SK-N-SH (cell line): ENCODE data around the gene ADAM30. TPM values are rescaled to one million over a fixed set of nuclear protein-coding genes. Genes with fewer than 3 reads are reported as not detected.

ENCODE experiments used
- CTCF ChIA-PET: fragments of 300-600, 350-600 bp; formaldehyde crosslinking; extraction: SDS; loops from one replicate; lab custom pipeline; 2021; lab: Yijun Ruan, JAX
- POLR2A ChIA-PET: fragments of 350-600 bp; sonication (Branson Sonifier 250); formaldehyde crosslinking; extraction: SDS; loops from one replicate; lab custom pipeline; 2020; ENCODE audit warnings: antibody characterized with exemption, inconsistent platforms; lab: Yijun Ruan, JAX
- DNase-seq: peaks from one replicate; pipeline ENCODE4 v3.0.0; 2012
- H2AFZ ChIP-seq: fragments of 200-600 bp; sonication (generic); 2 replicates; pipeline ENCODE4 v1.8.1; 2016; ENCODE audit warnings: antibody characterized with exemption, mild to moderate bottlenecking, low read depth
- H3F3A ChIP-seq: fragments of 200-600 bp; sonication (generic); replicated peaks from 2 replicates; pipeline ENCODE3; 2016; ENCODE audit warnings: antibody characterized with exemption, mild to moderate bottlenecking; ENCODE audit not compliant: insufficient read depth
- H3K27ac ChIP-seq, 2 experiments: fragments of 200-500 bp in 1 of 2; fragments of 200-600 bp in 1 of 2; sonication (Bioruptor generic) in 1 of 2; sonication (generic), shearing (Covaris generic) in 1 of 2; 2 replicates each; pipeline versions ENCODE4 v1.5.1 to v1.6.1; 2014 to 2016; ENCODE audit warnings: low read depth in 2 of 2, inconsistent platforms in 1 of 2, low read length in 1 of 2, mild to moderate bottlenecking in 1 of 2, mixed read lengths in 1 of 2
- H3K27me3 ChIP-seq: fragments of 200-600 bp; sonication (generic), shearing (Covaris generic); 2 replicates; pipeline ENCODE4 v1.6.1; 2016; ENCODE audit warnings: mixed run types; ENCODE audit not compliant: insufficient read depth
- H3K36me3 ChIP-seq, 2 experiments: fragments of 200-500 bp in 1 of 2; fragments of 200-600 bp in 1 of 2; sonication (Bioruptor generic) in 1 of 2; sonication (generic) in 1 of 2; replicated peaks in 1 of 2; 2 replicates each; pipeline versions ENCODE3 to v1.5.1; 2014 to 2016; ENCODE audit warnings: low read length in 1 of 2, mild to moderate bottlenecking in 1 of 2; ENCODE audit not compliant: insufficient read depth in 2 of 2, control insufficient read depth in 1 of 2
- H3K4me1 ChIP-seq, 2 experiments: fragments of 200-500 bp in 1 of 2; fragments of 200-600 bp in 1 of 2; sonication (Bioruptor generic) in 1 of 2; sonication (generic), shearing (Covaris generic) in 1 of 2; 2 replicates each; pipeline versions ENCODE4 v1.5.1 to v1.6.1; 2014 to 2016; ENCODE audit warnings: low read depth in 1 of 2, low read length in 1 of 2, mixed run types in 1 of 2; ENCODE audit not compliant: insufficient read depth in 2 of 2, control insufficient read depth in 1 of 2
- H3K4me2 ChIP-seq: fragments of 200-600 bp; sonication (generic), shearing (Covaris generic); 2 replicates; pipeline ENCODE4 v1.6.1; 2017; ENCODE audit warnings: mixed run types
- H3K4me3 ChIP-seq, 2 experiments: fragments of 200-500 bp in 1 of 2; fragments of 200-600 bp in 1 of 2; sonication (Bioruptor generic) in 1 of 2; sonication (generic), shearing (Covaris generic) in 1 of 2; 2 replicates each; pipeline versions ENCODE4 v1.5.1 to v1.8.1; 2014 to 2016; ENCODE audit warnings: low read depth in 2 of 2, inconsistent platforms in 1 of 2, low read length in 1 of 2, mild to moderate bottlenecking in 1 of 2, mixed read lengths in 1 of 2, moderate library complexity in 1 of 2
- H3K79me2 ChIP-seq: fragments of 200-600 bp; sonication (generic); 2 replicates; pipeline ENCODE4 v1.8.1; 2017; ENCODE audit warnings: mild to moderate bottlenecking; ENCODE audit not compliant: insufficient read depth
- H3K9ac ChIP-seq: fragments of 200-600 bp; sonication (generic); 2 replicates; pipeline ENCODE4 v1.6.1; 2017; ENCODE audit warnings: mixed run types
- H3K9me2 ChIP-seq: fragments of 200-600 bp; sonication (generic); 2 replicates; pipeline ENCODE4 v1.6.1; 2017; ENCODE audit warnings: mixed run types
- H3K9me3 ChIP-seq: fragments of 200-600 bp; sonication (generic); 2 replicates; pipeline ENCODE4 v1.6.1; 2017; ENCODE audit warnings: mixed run types, mild to moderate bottlenecking, moderate library complexity
- H4K20me1 ChIP-seq: fragments of 200-600 bp; sonication (generic); 2 replicates; pipeline ENCODE4 v1.6.1; 2017; ENCODE audit warnings: mild to moderate bottlenecking, mixed run types; ENCODE audit not compliant: insufficient read depth
- CHD2 ChIP-seq: fragments of 150-350 bp; IDR thresholded peaks from 2 replicates; pipeline ENCODE4 v1.6.1; 2018; ENCODE audit warnings: low read length; ENCODE audit not compliant: partially characterized antibody
- ELF1 ChIP-seq: IDR thresholded peaks from 2 replicates; pipeline ENCODE4 v1.4.0; 2012
- EP300 ChIP-seq, 2 experiments: IDR thresholded peaks; 2 replicates each; pipeline versions ENCODE4 v1.4.0 to v1.6.1; 2012; ENCODE audit warnings: borderline replicate concordance in 1 of 2, low read depth in 1 of 2, low read length in 1 of 2
- EZH2phosphoT487 ChIP-seq: fragments of 200-600 bp; sonication (generic); IDR thresholded peaks from 2 replicates; pipeline ENCODE4 v1.6.1; 2017; ENCODE audit warnings: low read depth, mixed run types, mild to moderate bottlenecking, antibody characterized with exemption, moderate library complexity, borderline replicate concordance
- FOSL2 ChIP-seq: IDR thresholded peaks from 2 replicates; pipeline ENCODE4 v1.4.0; 2012; ENCODE audit warnings: low read depth, mild to moderate bottlenecking, moderate library complexity, borderline replicate concordance
- FOXM1 ChIP-seq: IDR thresholded peaks from 2 replicates; pipeline ENCODE4 v1.4.0; 2012; ENCODE audit warnings: low read depth, mild to moderate bottlenecking
- IRF3 ChIP-seq: fragments of 150-350 bp; IDR thresholded peaks from 2 replicates; pipeline ENCODE4 v1.6.1; 2016; ENCODE audit warnings: mild to moderate bottlenecking, low read depth, low read length
- JUND ChIP-seq: IDR thresholded peaks from 2 replicates; pipeline ENCODE4 v1.4.0; 2012
- MAX ChIP-seq: IDR thresholded peaks from 2 replicates; pipeline ENCODE4 v1.4.0; 2012; ENCODE audit warnings: low read depth
- REST ChIP-seq: IDR thresholded peaks from 2 replicates; pipeline ENCODE4 v1.6.1; 2012; ENCODE audit warnings: mild to moderate bottlenecking, low read depth, low read length, moderate library complexity
- SMC3 ChIP-seq: IDR thresholded peaks from 2 replicates; pipeline ENCODE4 v1.6.1; 2012; ENCODE audit warnings: low read depth, low read length, improper control_type of control experiment
- TCF12 ChIP-seq: IDR thresholded peaks from 2 replicates; pipeline ENCODE4 v1.4.0; 2012
- TEAD4 ChIP-seq: IDR thresholded peaks from 2 replicates; pipeline ENCODE4 v1.4.0; 2012; ENCODE audit warnings: mild to moderate bottlenecking, borderline replicate concordance; ENCODE audit not compliant: insufficient read depth
- YY1 ChIP-seq: IDR thresholded peaks from 2 replicates; pipeline ENCODE4 v1.4.0; 2012; ENCODE audit warnings: low read depth, mild to moderate bottlenecking
- WGBS: methylation state at CpG from one replicate; pipeline ENCODE4 v1.1.6; 2017; ENCODE audit warnings: low lambda C conversion rate; 5-methylcytosine and 5-hydroxymethylcytosine counted together
- polyA plus RNA-seq, 3 experiments: library from polyadenylated mRNA; depleted of rRNA; stranded (reverse); fragments of >200 nt; gene quantifications; 2 replicates each; pipeline ENCODE4 v1.2.3, GENCODE V29; 2012

The ADAM30 gene
- not detected in 2 replicates for polyA plus RNA-seq (2012; rRNA removed)
- not detected in 2 replicates for polyA plus RNA-seq (2012; cell fraction: cytosol; rRNA removed)
- polyA plus RNA-seq (2012; cell fraction: nucleus; rRNA removed), result not detected in 2 replicates

- Histone ChIP-seq H3K4me3 (no peak within 1 kb of the TSS), H3K4me1 (no peaks in the 10 kb centered on the region; a peak in 1 of 4 replicates), H3K9me2 (no peaks in the 10 kb centered on the region), H3K27ac (no peak within 1 kb of the TSS), H3K27me3 (no peaks in the 10 kb centered on the region), H2AFZ (no peak within 1 kb of the TSS), H3F3A (no peaks in the 10 kb centered on the region), H4K20me1 (no peaks in the 10 kb centered on the region), H3K9ac (no peak within 1 kb of the TSS), H3K79me2 (no peaks in the 10 kb centered on the region), H3K36me3 (no peaks in the 10 kb centered on the region), H3K9me3 (no peaks in the 10 kb centered on the region), H3K4me2 (no peak within 1 kb of the TSS)
- TF ChIP-seq IRF3, result no peak
- DNase-seq, result no peak
- POLR2A ChIA-PET, result no interaction called here
- CTCF ChIA-PET, result no interaction called here
- WGBS, result 85% methylated on average over 24 of the region's 24 CpGs
Measured at GRCh38 chr1:119896303-119896702, at the start of gene ADAM30. TSS of gene ADAM30 (minus strand) at chr1:119896515. CDS start at chr1:119896336, 179 bp downstream.

- H3K27ac ChIP-seq, result no peak overlapping the region
- no peaks in the 10 kb centered on the region for H3K9me2 ChIP-seq
- H3K9ac ChIP-seq, result no peak overlapping the region
- ChIA-PET POLR2A (no interaction called here), CTCF (interaction anchor here (0.7 to 1.8 kb wide), 7 partner anchors 8 to 73 kb away, joined by 3 to 5 read pairs (median 3); no protein-coding TSS in a partner anchor)
- no peak for TF ChIP-seq CHD2
- TF ChIP-seq IRF3, result no peak
- TF ChIP-seq EP300 (IDR thresholded peaks at IDR 0.05; ENCODE audit: borderline replicate concordance in 1 of 2, low read depth in 1 of 2, low read length in 1 of 2), result no peak
- TF ChIP-seq ELF1, result no peak
- no peak for TF ChIP-seq TEAD4
- peaks cover 41% of the 10 kb centered on the region for H3K79me2 ChIP-seq
- 72% methylated on average over 2 of the region's 2 CpGs for WGBS
- peaks cover 30% of the 10 kb centered on the region for H3F3A ChIP-seq
- peaks cover 0 to 20% of the 10 kb centered on the region in 2 experiments; a peak in 2 of 4 replicates for H3K4me1 ChIP-seq
- no peak for DNase-seq
- no peak overlapping the region for H2AFZ ChIP-seq
- no peak overlapping the region for H3K4me2 ChIP-seq
- peaks cover 32 to 78% of the 10 kb centered on the region in 2 experiments for H3K36me3 ChIP-seq
- no peaks in the 10 kb centered on the region for H3K9me3 ChIP-seq
- no peak overlapping the region for H3K4me3 ChIP-seq
- H4K20me1 ChIP-seq, result no peaks in the 10 kb centered on the region
- no peaks in the 10 kb centered on the region for H3K27me3 ChIP-seq
Measured at GRCh38 chr1:119943216-119943615, 46.9 kb upstream of the ADAM30 start.

GRCh38 chr1:119941392-119941791 is 45.1 kb upstream of the ADAM30 start:
- Histone ChIP-seq H3K9me2 (no peaks in the 10 kb centered on the region), H3K27me3 (no peaks in the 10 kb centered on the region), H3K9me3 (no peaks in the 10 kb centered on the region), H3K4me1 (peaks cover 0 to 11% of the 10 kb centered on the region in 2 experiments; a peak in 2 of 4 replicates), H4K20me1 (no peaks in the 10 kb centered on the region), H3K4me3 (no peak overlapping the region), H3K79me2 (peaks cover 40% of the 10 kb centered on the region), H3K9ac (no peak overlapping the region), H3K36me3 (peaks cover 45 to 89% of the 10 kb centered on the region in 2 experiments), H3F3A (peaks cover 13% of the 10 kb centered on the region), H2AFZ (no peak overlapping the region), H3K27ac (no peak overlapping the region), H3K4me2 (no peak overlapping the region)
- ChIA-PET POLR2A (no interaction called here), CTCF (interaction anchor here (1.8 kb wide), 1 partner anchor 72 kb away, joined by 4 read pairs; no protein-coding TSS in a partner anchor)
- no peak for DNase-seq
- WGBS, result 93% methylated on average over 4 of the region's 4 CpGs
- TF ChIP-seq YY1 (no peak), TEAD4 (no peak), SMC3 (no peak), MAX (no peak), REST (no peak), FOSL2 (no peak), FOXM1 (no peak), TCF12 (no peak), JUND (no peak), EZH2phosphoT487 (no peak), ELF1 (no peak)
